H1 (cell line): Measurements from ENCODE around the gene CCDC91. TPM values are rescaled to one million over a fixed set of nuclear protein-coding genes. Genes with fewer than 3 reads are reported as not detected.

ENCODE experiments used
- CTCF ChIA-PET: fragments of 300-600 bp; sonication (Branson Sonifier 250); formaldehyde crosslinking; loops from one replicate; lab custom pipeline; 2021; ENCODE audit not compliant: partially characterized antibody; lab: Charles Lee
- POLR2A ChIA-PET: fragments of 300-600 bp; sonication (Branson Sonifier 250); formaldehyde crosslinking; loops from one replicate; lab custom pipeline; 2021; ENCODE audit warnings: inconsistent platforms; ENCODE audit not compliant: partially characterized antibody; lab: Charles Lee
- DNase-seq, 2 experiments: peaks; one replicate each; pipeline versions ENCODE4 v3.0.0 to v3.0.0-alpha.2; 2010 to 2022; ENCODE audit warnings: low spot score in 2 of 2, low read depth in 1 of 2, mixed read lengths in 1 of 2
- FAIRE-seq: peaks from 2 replicates; lab custom pipeline; 2011; peaks lifted over from hg19 to GRCh38; lab: Jason Lieb, UNC
- H2AFZ ChIP-seq: 2 replicates; pipeline ENCODE4 v1.8.1; 2012; ENCODE audit warnings: low read length, inconsistent platforms
- H2AK5ac ChIP-seq: 2 replicates; pipeline ENCODE4 v1.6.1; 2013; ENCODE audit warnings: low read depth, low read length
- H2BK120ac ChIP-seq: replicated peaks from 2 replicates; pipeline ENCODE3; 2013; ENCODE audit warnings: low read depth, low read length, inconsistent platforms
- H2BK12ac ChIP-seq: 2 replicates; pipeline ENCODE4 v1.6.1; 2013; ENCODE audit warnings: low read depth, low read length
- H2BK15ac ChIP-seq: 2 replicates; pipeline ENCODE4 v1.6.1; 2013; ENCODE audit warnings: low read length
- H2BK20ac ChIP-seq: 2 replicates; pipeline ENCODE4 v1.6.1; 2013; ENCODE audit warnings: low read length
- H2BK5ac ChIP-seq: 2 replicates; pipeline ENCODE4 v1.6.1; 2013; ENCODE audit warnings: low read depth, low read length
- H3K14ac ChIP-seq: 2 replicates; pipeline ENCODE4 v1.6.1; 2013; ENCODE audit warnings: inconsistent platforms; ENCODE audit not compliant: insufficient read length
- H3K18ac ChIP-seq: 2 replicates; pipeline ENCODE4 v1.6.1; 2013; ENCODE audit warnings: low read length; ENCODE audit errors: extremely low read depth
- H3K23ac ChIP-seq: 2 replicates; pipeline ENCODE4 v1.6.1; 2013; ENCODE audit warnings: inconsistent platforms; ENCODE audit not compliant: insufficient read length
- H3K23me2 ChIP-seq: 2 replicates; pipeline ENCODE4 v1.6.1; 2013; ENCODE audit warnings: low read depth, low read length
- H3K27ac ChIP-seq: 2 replicates; pipeline ENCODE4 v1.6.1; 2011; ENCODE audit warnings: low read depth, low read length, inconsistent platforms
- H3K27me3 ChIP-seq, 4 experiments: replicated peaks in 1 of 4; 1 replicate in 1 of 4; 2 replicates in 3 of 4; pipeline versions ENCODE4 v1.6.1 to v1.8.1; 2011 to 2013; ENCODE audit warnings: low read length in 3 of 4, mild to moderate bottlenecking in 3 of 4, inconsistent platforms in 2 of 4, mixed read lengths in 2 of 4, moderate library complexity in 1 of 4; ENCODE audit not compliant: control insufficient read depth in 3 of 4, insufficient read depth in 3 of 4; ENCODE audit errors: extremely low read depth in 1 of 4
- H3K36me3 ChIP-seq, 4 experiments: 2 replicates each; pipeline versions ENCODE4 v1.6.1 to v1.8.1; 2011 to 2013; ENCODE audit warnings: mild to moderate bottlenecking in 4 of 4, low read length in 3 of 4, moderate library complexity in 2 of 4, control low read depth in 1 of 4, inconsistent platforms in 1 of 4; ENCODE audit not compliant: insufficient read depth in 4 of 4, control insufficient read depth in 2 of 4
- H3K4ac ChIP-seq: replicated peaks from 2 replicates; pipeline ENCODE3; 2013; ENCODE audit warnings: low read length, low read depth, mixed read lengths, inconsistent platforms; ENCODE audit not compliant: insufficient read length
- H3K4me1 ChIP-seq, 4 experiments: replicated peaks in 1 of 4; 1 replicate in 1 of 4; 2 replicates in 3 of 4; pipeline versions ENCODE4 v1.6.1 to v1.8.1; 2011 to 2013; ENCODE audit warnings: low read length in 3 of 4, inconsistent platforms in 2 of 4, mixed read lengths in 1 of 4; ENCODE audit not compliant: insufficient read depth in 4 of 4, control insufficient read depth in 3 of 4
- H3K4me2 ChIP-seq, 2 experiments: 2 replicates each; pipeline versions ENCODE4 v1.6.1 to v1.8.1; 2011 to 2013; ENCODE audit warnings: low read depth in 2 of 2, low read length in 2 of 2, control low read depth in 1 of 2, inconsistent platforms in 1 of 2, mild to moderate bottlenecking in 1 of 2; ENCODE audit not compliant: insufficient read depth in 1 of 2
- H3K4me3 ChIP-seq, 4 experiments: fragments of 200-600, 300-600 bp in 1 of 4; sonication (generic), shearing (Covaris generic), sonication (Bioruptor Twin) in 1 of 4; 2 replicates each; pipeline versions ENCODE4 v1.5.1 to v1.8.1; 2011 to 2016; ENCODE audit warnings: low read length in 4 of 4, low read depth in 3 of 4, control low read depth in 2 of 4, inconsistent platforms in 2 of 4, mild to moderate bottlenecking in 2 of 4, mixed read lengths in 1 of 4, moderate library complexity in 1 of 4; ENCODE audit not compliant: insufficient read depth in 2 of 4; ENCODE audit errors: extremely low read depth in 1 of 4
- H3K56ac ChIP-seq: replicated peaks from 2 replicates; pipeline ENCODE3; 2013; ENCODE audit warnings: low read depth, mild to moderate bottlenecking, mixed read lengths, low read length, inconsistent platforms; ENCODE audit not compliant: insufficient read length
- H3K79me1 ChIP-seq: 2 replicates; pipeline ENCODE4 v1.6.1; 2013; ENCODE audit warnings: low read depth, low read length, control low read depth
- H3K79me2 ChIP-seq, 2 experiments: 2 replicates each; pipeline versions ENCODE4 v1.6.1 to v1.8.1; 2012 to 2013; ENCODE audit warnings: low read length in 2 of 2, mild to moderate bottlenecking in 2 of 2, inconsistent platforms in 1 of 2; ENCODE audit not compliant: insufficient read depth in 2 of 2, control insufficient read depth in 1 of 2
- H3K9ac ChIP-seq, 4 experiments: replicated peaks in 1 of 4; 1 replicate in 1 of 4; 2 replicates in 3 of 4; pipeline versions ENCODE4 v1.6.1 to v1.8.1; 2011 to 2013; ENCODE audit warnings: low read depth in 3 of 4, low read length in 3 of 4, control low read depth in 2 of 4, mild to moderate bottlenecking in 2 of 4, moderate library complexity in 2 of 4, inconsistent platforms in 1 of 4; ENCODE audit errors: extremely low read depth in 1 of 4
- H3K9me3 ChIP-seq, 2 experiments: 2 replicates each; pipeline versions ENCODE4 v1.6.1 to v1.8.1; 2012 to 2013; ENCODE audit warnings: mild to moderate bottlenecking in 2 of 2, moderate library complexity in 2 of 2, control low read depth in 1 of 2, inconsistent platforms in 1 of 2, low read depth in 1 of 2, low read length in 1 of 2, mixed read lengths in 1 of 2; ENCODE audit not compliant: insufficient read depth in 2 of 2
- H4K20me1 ChIP-seq, 2 experiments: replicated peaks in 1 of 2; 2 replicates each; pipeline versions ENCODE3 to v1.8.1; 2011 to 2013; ENCODE audit warnings: inconsistent platforms in 2 of 2, low read length in 2 of 2, mild to moderate bottlenecking in 1 of 2; ENCODE audit not compliant: insufficient read depth in 2 of 2, control insufficient read depth in 1 of 2
- H4K5ac ChIP-seq: 2 replicates; pipeline ENCODE4 v1.6.1; 2013; ENCODE audit warnings: low read length, low read depth, mixed read lengths, inconsistent platforms; ENCODE audit not compliant: insufficient read length
- H4K8ac ChIP-seq: 2 replicates; pipeline ENCODE4 v1.8.0; 2013; ENCODE audit warnings: mild to moderate bottlenecking, moderate library complexity, low read length, inconsistent platforms; ENCODE audit not compliant: insufficient read depth; ENCODE audit errors: extremely low read depth
- H4K91ac ChIP-seq: replicated peaks from 2 replicates; pipeline ENCODE3; 2013; ENCODE audit warnings: low read length, mixed read lengths, inconsistent platforms; ENCODE audit not compliant: insufficient read length
- ASH2L ChIP-seq: fragments of 200-600, 300-600 bp; sonication (generic); IDR thresholded peaks from one replicate; pipeline ENCODE4 v1.7.1; 2017; ENCODE audit warnings: low read length
- ATF2 ChIP-seq: IDR thresholded peaks from 2 replicates; pipeline ENCODE4 v1.6.1; 2012; ENCODE audit warnings: low read length, inconsistent platforms
- BCL11A ChIP-seq, 2 experiments: IDR thresholded peaks; one replicate each; pipeline ENCODE4 v1.6.1; 2011; ENCODE audit warnings: low read depth in 2 of 2, low read length in 2 of 2, mild to moderate bottlenecking in 2 of 2
- CBX8 ChIP-seq: fragments of 300-800, 300-1000 bp; sonication (generic); IDR thresholded peaks from 2 replicates; pipeline ENCODE4 v1.7.1; 2016; ENCODE audit warnings: low read depth, low read length, borderline replicate concordance
- CTBP2 ChIP-seq: IDR thresholded peaks from 2 replicates; pipeline ENCODE4 v1.7.0; 2011; ENCODE audit warnings: borderline replicate concordance, mild to moderate bottlenecking, moderate library complexity, mixed read lengths, low read length; ENCODE audit not compliant: insufficient read depth, insufficient read length
- KDM4A ChIP-seq: IDR thresholded peaks from one replicate; pipeline ENCODE4 v1.7.1; 2012; ENCODE audit warnings: low read depth, mild to moderate bottlenecking, moderate library complexity, low read length, inconsistent platforms; ENCODE audit not compliant: severe bottlenecking
- KDM5A ChIP-seq: fragments of 200-600 bp; IDR thresholded peaks from 2 replicates; pipeline ENCODE4 v1.7.1; 2012; ENCODE audit warnings: mild to moderate bottlenecking, low read length, inconsistent platforms, mixed read lengths
- MAFK ChIP-seq: IDR thresholded peaks from 2 replicates; pipeline ENCODE4 v1.6.1; 2012; ENCODE audit warnings: low read depth, mild to moderate bottlenecking, improper control_type of control experiment, low read length
- NANOG ChIP-seq: IDR thresholded peaks from 2 replicates; pipeline ENCODE4 v1.6.1; 2011; ENCODE audit warnings: low read length, low read depth, mild to moderate bottlenecking, inconsistent platforms; ENCODE audit not compliant: insufficient read depth, poor library complexity, severe bottlenecking
- RAD21 ChIP-seq, 2 experiments: IDR thresholded peaks in 1 of 2; conservative IDR thresholded peaks in 1 of 2; 2 replicates each; pipeline ENCODE4 v1.6.1; 2011; ENCODE audit warnings: low read depth in 2 of 2, low read length in 2 of 2, improper control_type of control experiment in 1 of 2, inconsistent platforms in 1 of 2, mild to moderate bottlenecking in 1 of 2, moderate library complexity in 1 of 2
- SP2 ChIP-seq: IDR thresholded peaks from 2 replicates; pipeline ENCODE4 v1.6.1; 2012; ENCODE audit warnings: mild to moderate bottlenecking, low read length, inconsistent platforms
- TAF1 ChIP-seq: IDR thresholded peaks from 2 replicates; pipeline ENCODE4 v1.6.1; 2011; ENCODE audit warnings: mild to moderate bottlenecking, low read depth, low read length
- TAF7 ChIP-seq: optimal IDR thresholded peaks from 2 replicates; pipeline ENCODE3; 2011; ENCODE audit warnings: low read depth, mild to moderate bottlenecking, inconsistent platforms, low read length, moderate library complexity, borderline replicate concordance
- polyA plus RNA-seq, 7 experiments: library from polyadenylated mRNA; depleted of rRNA in 3 of 7; stranded (reverse) in 5 of 7; unstranded in 2 of 7; fragments of >200 nt in 5 of 7; fragments of 200-250 nt in 2 of 7; gene quantifications; 1 replicate in 5 of 7; 2 replicates in 1 of 7; 4 replicates in 1 of 7; pipeline versions ENCODE4 v1.2.1 to v1.2.3, GENCODE V29; 2011 to 2013; ENCODE audit warnings: missing spikeins in 2 of 7, mixed read lengths in 2 of 7
- total RNA-seq: library from RNA; stranded (reverse); fragmentation: NEBNext Ultra II Directional; extraction: Animal tissue kit (Norgen Biotek cat#: 25700); gene quantifications from 2 replicates; pipeline ENCODE4 v1.2.1, GENCODE V29; 2021

Gene CCDC91
- total and polyA plus RNA-seq, 2 of the 8 experiments (the other 6 are each of a cell fraction or from before 2014, with no cell fraction given) = 8.6 to 23.1 TPM

- no peak overlapping the region for H3K56ac ChIP-seq
- H4K5ac ChIP-seq = no peak overlapping the region
- no peaks in the 10 kb centered on the region for H3K36me3 ChIP-seq
- H3K4me2 ChIP-seq = no peak overlapping the region
- H2BK12ac ChIP-seq = no peak overlapping the region
- no peak overlapping the region for H3K9ac ChIP-seq
- no peak overlapping the region for H2AK5ac ChIP-seq
- H3K27ac ChIP-seq = no peak overlapping the region
- H4K20me1 ChIP-seq = no peaks in the 10 kb centered on the region
- H3K27me3 ChIP-seq = no peaks in the 10 kb centered on the region
- no peak overlapping the region for H3K14ac ChIP-seq
- no peak for DNase-seq
- no peaks in the 10 kb centered on the region for H3K9me3 ChIP-seq
- no peak overlapping the region for H4K91ac ChIP-seq
- no peak overlapping the region for H3K4ac ChIP-seq
- H2AFZ ChIP-seq = no peak overlapping the region
- no peak overlapping the region for H3K23ac ChIP-seq
- no peak overlapping the region for H3K18ac ChIP-seq
- no peaks in the 10 kb centered on the region for H3K4me1 ChIP-seq
- no peak overlapping the region for H2BK120ac ChIP-seq
- H3K79me1 ChIP-seq = no peaks in the 10 kb centered on the region
- no peaks in the 10 kb centered on the region for H3K23me2 ChIP-seq
- ChIA-PET POLR2A (no interaction called here), CTCF (interaction anchor here (0.7 kb wide), 1 partner anchor 9 kb away, joined by 3 read pairs; no protein-coding TSS in a partner anchor)
- no peak for FAIRE-seq
- H2BK20ac ChIP-seq = no peak overlapping the region
- H3K79me2 ChIP-seq = peaks cover 0 to 38% of the 10 kb centered on the region in 2 experiments; a peak in 2 of 4 replicates
- no peak overlapping the region for H4K8ac ChIP-seq
- H2BK15ac ChIP-seq = no peak overlapping the region
- no peak overlapping the region for H3K4me3 ChIP-seq
- no peak overlapping the region for H2BK5ac ChIP-seq
- TF ChIP-seq MAFK (no peak), TAF1 (no peak), TAF7 (no peak), ATF2 (no peak), KDM5A (no peak), BCL11A (IDR thresholded peaks at IDR 0.05; ENCODE audit: low read depth in 2 of 2, low read length in 2 of 2) (no peak), ASH2L (no peak), CTBP2 (no peak), CBX8 (no peak), NANOG (no peak), RAD21 (IDR thresholded peaks at IDR 0.05 in 1 of 2, conservative IDR thresholded peaks at IDR 0.05 in 1 of 2; ENCODE audit: low read depth in 2 of 2, low read length in 2 of 2) (no peak), SP2 (no peak), KDM4A (no peak)
Observed at GRCh38 chr12:28234444-28234843, 44.2 kb downstream of the CCDC91 start.
